ENCODE measurements around the gene MYO7A. TPM values are rescaled to one million over a fixed set of nuclear protein-coding genes. Genes with fewer than 3 reads are reported as not detected.

The MYO7A gene
- total RNA-seq, 1 experiment from 2014 or later, result 3.5 TPM

GRCh38 chr11:77089004-77089545 is 39.0 kb upstream of the MYO7A start:
- TF ChIP-seq CTCF (conservative IDR thresholded peaks at IDR 0.05), result no peak
- no peak for TF ChIP-seq EZH2 (IDR thresholded peaks at IDR 0.05; ENCODE audit: low read depth)
- CTCF ChIA-PET, result interaction anchor here (0.5 to 1.2 kb wide), 4 partner anchors 16 to 235 kb away, joined by 3 to 10 read pairs (median 4); no protein-coding TSS in a partner anchor
- no peaks in the 10 kb centered on the region for H3K9me2 ChIP-seq (ENCODE audit: insufficient read depth)
- POLR2A ChIA-PET (ENCODE audit: unreplicated experiment), result interaction anchor here (0.5 kb wide), 1 partner anchor 26 kb away, joined by 5 read pairs; no protein-coding TSS in a partner anchor
- H3K4me1 ChIP-seq (replicated peaks; ENCODE audit: insufficient read depth), result peaks cover 44% of the 10 kb centered on the region
- no peak overlapping the region for H2AFZ ChIP-seq
- no TSS peak for BruUV-seq (replicated peaks)
- H3K27ac ChIP-seq, result no peak overlapping the region
- no peak for DNase-seq
- intact Hi-C loops (cut with micrococcal nuclease; ENCODE audit: unreplicated experiment), result no loop called here
- H3K27me3 ChIP-seq (ENCODE audit: insufficient read depth, low read depth), result no peaks in the 10 kb centered on the region
- no peak overlapping the region for H3K4me3 ChIP-seq
- H3K36me3 ChIP-seq (ENCODE audit: low read depth), result no peaks in the 10 kb centered on the region
- peaks cover 12% of the 10 kb centered on the region; the same call in 1 of the 2 replicates for H3F3A ChIP-seq (ENCODE audit: insufficient read depth, low read depth)
- H3K9me3 ChIP-seq (ENCODE audit: insufficient read depth, low read depth), result no peaks in the 10 kb centered on the region
- H3K79me2 ChIP-seq (ENCODE audit: low read depth), result no peaks in the 10 kb centered on the region
- H3K4me2 ChIP-seq, result peak overlapping the region; percentile 64
- no peaks in the 10 kb centered on the region for H4K20me1 ChIP-seq (ENCODE audit: insufficient read depth)

GRCh38 chr11:77090046-77090372 is 38.0 kb upstream of the MYO7A start:
- no peaks in the 10 kb centered on the region for H3K9me2 ChIP-seq (ENCODE audit: insufficient read depth)
- ChIA-PET CTCF (interaction anchor here (0.6 to 2.7 kb wide), 6 partner anchors 18 to 316 kb away, joined by 3 to 133 read pairs (median 9); no protein-coding TSS in a partner anchor), POLR2A (ENCODE audit: unreplicated experiment) (no interaction called here)
- H3K9me3 ChIP-seq (ENCODE audit: insufficient read depth, low read depth), result no peaks in the 10 kb centered on the region
- intact Hi-C loops (cut with micrococcal nuclease; ENCODE audit: unreplicated experiment), result no loop called here
- peaks cover 12% of the 10 kb centered on the region; the same call in 1 of the 2 replicates for H3F3A ChIP-seq (ENCODE audit: insufficient read depth, low read depth)
- H3K4me2 ChIP-seq, result no peak overlapping the region
- H3K79me2 ChIP-seq (ENCODE audit: low read depth), result no peaks in the 10 kb centered on the region
- no peak overlapping the region for H2AFZ ChIP-seq
- no peaks in the 10 kb centered on the region for H3K36me3 ChIP-seq (ENCODE audit: low read depth)
- H4K20me1 ChIP-seq (ENCODE audit: insufficient read depth), result no peaks in the 10 kb centered on the region
- peaks cover 44% of the 10 kb centered on the region for H3K4me1 ChIP-seq (replicated peaks; ENCODE audit: insufficient read depth)
- no TSS peak for BruUV-seq (replicated peaks)
- H3K4me3 ChIP-seq, result no peak overlapping the region
- DNase-seq, result no peak
- TF ChIP-seq CTCF (conservative IDR thresholded peaks at IDR 0.05) (no peak), EZH2 (IDR thresholded peaks at IDR 0.05; ENCODE audit: low read depth) (no peak)
- H3K27me3 ChIP-seq (ENCODE audit: insufficient read depth, low read depth), result no peaks in the 10 kb centered on the region
- no peak overlapping the region for H3K27ac ChIP-seq

- POLR2A ChIA-PET (ENCODE audit: unreplicated experiment), result interaction anchor here (0.8 kb wide), 1 partner anchor 43 kb away, joined by 15 read pairs; no protein-coding TSS in a partner anchor
- H3K27me3 ChIP-seq (ENCODE audit: insufficient read depth, low read depth), result no peaks in the 10 kb centered on the region
- TF ChIP-seq EZH2 (IDR thresholded peaks at IDR 0.05; ENCODE audit: low read depth) (no peak), CTCF (conservative IDR thresholded peaks at IDR 0.05) (no peak)
Observed at GRCh38 chr11:77090373-77091111, 37.5 kb upstream of the MYO7A start.

More at GRCh38 chr11:77090373-77091111, 37.5 kb upstream of the MYO7A start:
- Histone ChIP-seq H3K36me3 (ENCODE audit: low read depth) (no peaks in the 10 kb centered on the region), H3F3A (ENCODE audit: insufficient read depth, low read depth) (peaks cover 12% of the 10 kb centered on the region; the same call in 1 of the 2 replicates), H3K4me1 (replicated peaks; ENCODE audit: insufficient read depth) (peaks cover 46% of the 10 kb centered on the region), H3K4me2 (peak overlapping the region; percentile 43), H3K27ac (no peak overlapping the region), H3K9me3 (ENCODE audit: insufficient read depth, low read depth) (no peaks in the 10 kb centered on the region), H2AFZ (no peak overlapping the region), H3K4me3 (no peak overlapping the region), H3K9me2 (ENCODE audit: insufficient read depth) (no peaks in the 10 kb centered on the region), H4K20me1 (ENCODE audit: insufficient read depth) (no peaks in the 10 kb centered on the region), H3K79me2 (ENCODE audit: low read depth) (no peaks in the 10 kb centered on the region)
- no TSS peak for BruUV-seq (replicated peaks)
- DNase-seq, result no peak
- CTCF ChIA-PET, result interaction anchor here (0.6 to 2.7 kb wide), 18 partner anchors 11 to 317 kb away, joined by 3 to 133 read pairs (median 5); partner anchors contain the start of gene CAPN5
- intact Hi-C loops (cut with micrococcal nuclease; ENCODE audit: unreplicated experiment), result loop anchor here (1.0 kb wide), 2 partner anchors 43 to 98 kb away; no protein-coding TSS in a partner anchor
